ENCODE results near the gene DTNB. TPM values are rescaled to one million over a fixed set of nuclear protein-coding genes. Genes with fewer than 3 reads are reported as not detected.

Gene DTNB
- polyA plus RNA-seq, 1 donor from 2014 or later = 22.5 TPM

DNA sequence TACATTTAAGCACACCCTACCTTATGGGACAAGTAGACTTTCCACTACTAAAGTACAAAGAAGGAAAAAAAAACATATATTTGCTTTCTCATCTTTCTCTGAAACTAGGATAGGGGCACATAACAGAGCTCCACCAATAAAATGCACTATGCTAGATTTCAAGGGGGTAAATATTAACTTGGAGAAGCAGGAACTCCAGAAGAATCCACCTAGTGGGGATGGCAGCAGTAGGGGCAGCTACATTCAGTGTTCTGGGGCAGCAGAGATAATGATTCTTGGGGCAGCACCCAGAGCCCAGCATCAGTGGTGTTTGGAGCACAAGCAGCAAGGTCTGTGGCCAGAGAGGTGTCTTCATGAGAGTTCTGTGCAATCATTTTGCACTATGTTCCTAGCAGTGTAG is 64.7 kb downstream of the DTNB start:
- Histone ChIP-seq H4K20me1 (ENCODE audit: insufficient read depth) (no peaks in the 10 kb centered on the region), H3K79me2 (replicated peaks; ENCODE audit: insufficient read depth, low read length) (no peaks in the 10 kb centered on the region), H3K4me2 (ENCODE audit: low read length) (no peak overlapping the region), H3K36me3 (ENCODE audit: insufficient read depth, low read length) (no peaks in the 10 kb centered on the region), H3F3A (ENCODE audit: insufficient read depth, low read length, poor library complexity, severe bottlenecking) (no peaks in the 10 kb centered on the region), H3K9me3 (ENCODE audit: low read length) (no peaks in the 10 kb centered on the region), H3K4me3 (ENCODE audit: low read length) (no peak overlapping the region), H3K27ac (ENCODE audit: low read length) (no peak overlapping the region), H2AFZ (ENCODE audit: low read depth, low read length) (no peak overlapping the region), H3K9me2 (ENCODE audit: insufficient read depth, low read length) (no peaks in the 10 kb centered on the region), H3K9ac (ENCODE audit: low read length) (no peak overlapping the region), H3K27me3 (ENCODE audit: insufficient read depth, low read depth, low read length) (no peaks in the 10 kb centered on the region)
- no peak for TF ChIP-seq RAD21 (conservative IDR thresholded peaks at IDR 0.05)
- no peak for TF ChIP-seq TAF1 (IDR thresholded peaks at IDR 0.05; ENCODE audit: low read depth)
- TF ChIP-seq, protein P1, sequence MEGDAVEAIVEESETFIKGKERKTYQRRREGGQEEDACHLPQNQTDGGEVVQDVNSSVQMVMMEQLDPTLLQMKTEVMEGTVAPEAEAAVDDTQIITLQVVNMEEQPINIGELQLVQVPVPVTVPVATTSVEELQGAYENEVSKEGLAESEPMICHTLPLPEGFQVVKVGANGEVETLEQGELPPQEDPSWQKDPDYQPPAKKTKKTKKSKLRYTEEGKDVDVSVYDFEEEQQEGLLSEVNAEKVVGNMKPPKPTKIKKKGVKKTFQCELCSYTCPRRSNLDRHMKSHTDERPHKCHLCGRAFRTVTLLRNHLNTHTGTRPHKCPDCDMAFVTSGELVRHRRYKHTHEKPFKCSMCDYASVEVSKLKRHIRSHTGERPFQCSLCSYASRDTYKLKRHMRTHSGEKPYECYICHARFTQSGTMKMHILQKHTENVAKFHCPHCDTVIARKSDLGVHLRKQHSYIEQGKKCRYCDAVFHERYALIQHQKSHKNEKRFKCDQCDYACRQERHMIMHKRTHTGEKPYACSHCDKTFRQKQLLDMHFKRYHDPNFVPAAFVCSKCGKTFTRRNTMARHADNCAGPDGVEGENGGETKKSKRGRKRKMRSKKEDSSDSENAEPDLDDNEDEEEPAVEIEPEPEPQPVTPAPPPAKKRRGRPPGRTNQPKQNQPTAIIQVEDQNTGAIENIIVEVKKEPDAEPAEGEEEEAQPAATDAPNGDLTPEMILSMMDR (IDR thresholded peaks at IDR 0.05; ENCODE audit: poor library complexity, severe bottlenecking) = no peak

DNA sequence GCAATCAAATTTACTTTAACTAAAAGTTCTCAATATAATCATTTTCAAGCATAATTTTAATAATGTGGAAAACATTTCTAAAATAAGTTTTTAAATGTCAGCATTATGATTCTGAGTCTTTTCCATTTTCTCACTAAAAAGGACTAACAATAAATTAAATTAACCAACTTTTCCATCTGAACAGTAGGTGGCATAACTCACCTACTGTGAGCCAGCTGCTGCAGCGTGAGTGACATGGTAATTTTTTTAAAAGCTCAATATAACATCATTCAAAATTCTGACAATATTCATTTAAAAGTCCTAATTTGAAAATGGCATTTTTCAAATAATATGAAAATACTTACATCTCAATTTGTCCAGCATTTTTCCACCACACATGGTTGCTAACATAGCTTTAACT is 66.5 kb downstream of the DTNB start:
- Histone ChIP-seq H4K20me1 (ENCODE audit: insufficient read depth) (no peaks in the 10 kb centered on the region), H3K27me3 (ENCODE audit: insufficient read depth, low read depth, low read length) (no peaks in the 10 kb centered on the region), H3K9me3 (ENCODE audit: low read length) (no peaks in the 10 kb centered on the region), H2AFZ (ENCODE audit: low read depth, low read length) (no peak overlapping the region), H3K36me3 (ENCODE audit: insufficient read depth, low read length) (no peaks in the 10 kb centered on the region), H3K79me2 (replicated peaks; ENCODE audit: insufficient read depth, low read length) (no peaks in the 10 kb centered on the region), H3K27ac (ENCODE audit: low read length) (no peak overlapping the region), H3K9me2 (ENCODE audit: insufficient read depth, low read length) (no peaks in the 10 kb centered on the region), H3K9ac (ENCODE audit: low read length) (no peak overlapping the region), H3F3A (ENCODE audit: insufficient read depth, low read length, poor library complexity, severe bottlenecking) (no peaks in the 10 kb centered on the region), H3K4me2 (ENCODE audit: low read length) (no peak overlapping the region), H3K4me3 (ENCODE audit: low read length) (no peak overlapping the region)
- TF ChIP-seq, protein P2, sequence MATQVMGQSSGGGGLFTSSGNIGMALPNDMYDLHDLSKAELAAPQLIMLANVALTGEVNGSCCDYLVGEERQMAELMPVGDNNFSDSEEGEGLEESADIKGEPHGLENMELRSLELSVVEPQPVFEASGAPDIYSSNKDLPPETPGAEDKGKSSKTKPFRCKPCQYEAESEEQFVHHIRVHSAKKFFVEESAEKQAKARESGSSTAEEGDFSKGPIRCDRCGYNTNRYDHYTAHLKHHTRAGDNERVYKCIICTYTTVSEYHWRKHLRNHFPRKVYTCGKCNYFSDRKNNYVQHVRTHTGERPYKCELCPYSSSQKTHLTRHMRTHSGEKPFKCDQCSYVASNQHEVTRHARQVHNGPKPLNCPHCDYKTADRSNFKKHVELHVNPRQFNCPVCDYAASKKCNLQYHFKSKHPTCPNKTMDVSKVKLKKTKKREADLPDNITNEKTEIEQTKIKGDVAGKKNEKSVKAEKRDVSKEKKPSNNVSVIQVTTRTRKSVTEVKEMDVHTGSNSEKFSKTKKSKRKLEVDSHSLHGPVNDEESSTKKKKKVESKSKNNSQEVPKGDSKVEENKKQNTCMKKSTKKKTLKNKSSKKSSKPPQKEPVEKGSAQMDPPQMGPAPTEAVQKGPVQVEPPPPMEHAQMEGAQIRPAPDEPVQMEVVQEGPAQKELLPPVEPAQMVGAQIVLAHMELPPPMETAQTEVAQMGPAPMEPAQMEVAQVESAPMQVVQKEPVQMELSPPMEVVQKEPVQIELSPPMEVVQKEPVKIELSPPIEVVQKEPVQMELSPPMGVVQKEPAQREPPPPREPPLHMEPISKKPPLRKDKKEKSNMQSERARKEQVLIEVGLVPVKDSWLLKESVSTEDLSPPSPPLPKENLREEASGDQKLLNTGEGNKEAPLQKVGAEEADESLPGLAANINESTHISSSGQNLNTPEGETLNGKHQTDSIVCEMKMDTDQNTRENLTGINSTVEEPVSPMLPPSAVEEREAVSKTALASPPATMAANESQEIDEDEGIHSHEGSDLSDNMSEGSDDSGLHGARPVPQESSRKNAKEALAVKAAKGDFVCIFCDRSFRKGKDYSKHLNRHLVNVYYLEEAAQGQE (IDR thresholded peaks at IDR 0.05; ENCODE audit: borderline replicate concordance) = no peak
- TF ChIP-seq EP300 (conservative IDR thresholded peaks at IDR 0.05; ENCODE audit: poor library complexity, severe bottlenecking) (no peak), RAD21 (conservative IDR thresholded peaks at IDR 0.05) (peak; percentile 74), SMC3 (conservative IDR thresholded peaks at IDR 0.05; ENCODE audit: poor library complexity) (peak; percentile 64), MXI1 (conservative IDR thresholded peaks at IDR 0.05; ENCODE audit: poor library complexity, severe bottlenecking) (no peak)
- TF ChIP-seq, protein P1 (IDR thresholded peaks at IDR 0.05; ENCODE audit: poor library complexity, severe bottlenecking) = peak; percentile 69
